Left lung (tissue), 10 donors: ENCODE measurements around the gene PALM. TPM values are rescaled to one million over a fixed set of nuclear protein-coding genes. Genes with fewer than 3 reads are reported as not detected.

Experiments
- ATAC-seq: fragments of 200-7000 bp; cut with Tn5 transposase; one replicate; pipeline ENCODE4 v1.9.1; 2020; ENCODE audit warnings: moderate library complexity
- DNase-seq, 4 donors: peaks; one replicate each; pipeline ENCODE4 v3.0.0-alpha.2; 2013 to 2020
- H3K27ac ChIP-seq, 2 donors: fragments of 200-600 bp; sonication (generic) in 1 of 2; one replicate each; pipeline versions ENCODE4 v1.5.0 to v1.8.0; 2020 to 2021
- H3K27me3 ChIP-seq, 2 donors: fragments of 200-600 bp; sonication (generic) in 1 of 2; one replicate each; pipeline versions ENCODE4 v1.5.0 to v1.8.0; 2020 to 2021
- H3K36me3 ChIP-seq, 2 donors: fragments of 200-600 bp; sonication (generic) in 1 of 2; one replicate each; pipeline versions ENCODE4 v1.5.0 to v1.8.0; 2020 to 2021
- H3K4me1 ChIP-seq, 2 donors: fragments of 200-600 bp; one replicate each; pipeline ENCODE4 v1.8.0; 2021
- H3K4me3 ChIP-seq, 2 donors: fragments of 200-600 bp; sonication (generic) in 1 of 2; one replicate each; pipeline versions ENCODE4 v1.5.0 to v1.8.0; 2020 to 2021; ENCODE audit warnings: mild to moderate bottlenecking in 1 of 2
- H3K9me3 ChIP-seq, 2 donors: fragments of 200-600 bp; sonication (generic) in 1 of 2; one replicate each; pipeline versions ENCODE4 v1.5.0 to v1.8.0; 2020 to 2021
- CTCF ChIP-seq, 2 donors: fragments of 200-600 bp; sonication (generic) in 1 of 2; IDR thresholded peaks; one replicate each; pipeline versions ENCODE4 v1.5.0 to v1.8.0; 2021; ENCODE audit warnings: antibody characterized with exemption in 2 of 2
- intact Hi-C, 2 donors: fragments of 100-400 bp; cut with DNase I; formaldehyde crosslinking; loops; one replicate each; pipeline versions ENCODE4 v1.11.2 to v1.14.2; 2022
- polyA plus RNA-seq, 6 donors: library from polyadenylated mRNA; unstranded; fragments of 120-200 nt; gene quantifications; one replicate each; pipeline ENCODE4 v1.2.1, GENCODE V29; 2013; ENCODE audit not compliant: insufficient read length in 6 of 6
- total RNA-seq, 2 donors: library from RNA; stranded (reverse); fragmentation: NEBNext Ultra II Directional; extraction: Animal tissue kit (Norgen Biotek cat#: 25700); gene quantifications; one replicate each; pipeline ENCODE4 v1.2.1, GENCODE V29; 2021
- donor health status: DM: no; HTN: yes; CAD: no.
- donor health status: DM: no; HTN: no; CAD: no.

Gene PALM
- total and polyA plus RNA-seq, 8 donors: 30.2 to 59.7 (median 39.8) TPM

- H3K9me3 ChIP-seq: no peaks in the 10 kb centered on the region
- H3K4me1 ChIP-seq: peaks cover 18 to 56% of the 10 kb centered on the region in 2 donors
- intact Hi-C loops: no loop called here
- DNase-seq (no peak), ATAC-seq (no peak)
- H3K27me3 ChIP-seq: no peaks in the 10 kb centered on the region
- TF ChIP-seq CTCF (IDR thresholded peaks at IDR 0.05): no peak
- peak overlapping the region; percentile 89 to 95 for H3K27ac ChIP-seq
- H3K36me3 ChIP-seq: peaks cover 0 to 20% of the 10 kb centered on the region in 2 donors
- peak overlapping the region; percentile 71 to 94 for H3K4me3 ChIP-seq
Observed at GRCh38 chr19:795691-796581, 87.2 kb downstream of the PALM start.

- ATAC-seq (peak; percentile 88), DNase-seq (peak; percentile 100)
- Histone ChIP-seq H3K4me3 (peak within 1 kb of the TSS; percentile 82 to 94), H3K36me3 (peaks cover 0 to 30% of the 10 kb centered on the region in 2 donors), H3K27me3 (no peaks in the 10 kb centered on the region), H3K9me3 (no peaks in the 10 kb centered on the region), H3K27ac (peak within 1 kb of the TSS; percentile 95 to 97), H3K4me1 (peaks cover 28 to 61% of the 10 kb centered on the region in 2 donors)
- intact Hi-C loops: no loop called here
- TF ChIP-seq CTCF (IDR thresholded peaks at IDR 0.05): peak in 1 of 2 donors; percentile 6
Observed at GRCh38 chr19:796692-797527, 88.2 kb downstream of the PALM start, which contains the start of gene PTBP1. Gene PTBP1 (plus strand): TSS chr19:797452. CDS start chr19:797498, 46 bp downstream.

Other genes starting within 250 kb of the PALM start
- 10 to 100 TPM; 16.8 to 34.5 TPM for gene SHC2, start 247.9 kb upstream of the PALM start, total RNA-seq
- gene SHC2, start 247.9 kb upstream of the PALM start, polyA plus RNA-seq: 10 to 100 TPM; 16.0 to 28.1 (median 20.2) TPM
- under 1 TPM in 1 of 2 donors, not detected in 1; 0.52 TPM for gene MADCAM1, start 212.4 kb upstream of the PALM start, total RNA-seq
- 10 to 100 TPM in 3 of 6 donors, 1 to 10 TPM in 3; 4.9 to 11.7 (median 8.9) TPM for gene MADCAM1, start 212.4 kb upstream of the PALM start, polyA plus RNA-seq
- 10 to 100 TPM; 18.0 to 18.2 TPM for gene TPGS1, start 201.4 kb upstream of the PALM start, total RNA-seq
- 10 to 100 TPM in 1 of 6 donors, 1 to 10 TPM in 5; 3.5 to 10.2 (median 6.7) TPM for gene TPGS1, start 201.4 kb upstream of the PALM start, polyA plus RNA-seq
- gene CDC34, start 177.2 kb upstream of the PALM start, total RNA-seq: 10 to 100 TPM; 50.9 to 55.5 TPM
- gene CDC34, start 177.2 kb upstream of the PALM start, polyA plus RNA-seq: 10 to 100 TPM; 42.7 to 62.3 (median 55.0) TPM
- gene GZMM, start 164.9 kb upstream of the PALM start, total RNA-seq: 1 to 10 TPM; 1.4 TPM
- gene GZMM, start 164.9 kb upstream of the PALM start, polyA plus RNA-seq: 1 to 10 TPM in 1 of 6 donors, under 1 TPM in 4, not detected in 1; 0.45 to 1.1 (median 0.65) TPM
- 100 to 1,000 TPM; 339 to 457 TPM for gene BSG, start 136.3 kb upstream of the PALM start, total RNA-seq
- gene BSG, start 136.3 kb upstream of the PALM start, polyA plus RNA-seq: 100 to 1,000 TPM; 259 to 372 (median 302) TPM
- under 1 TPM; 0.38 to 0.50 TPM for gene HCN2, start 119.1 kb upstream of the PALM start, total RNA-seq
- under 1 TPM; 0.06 to 0.21 (median 0.13) TPM for gene HCN2, start 119.1 kb upstream of the PALM start, polyA plus RNA-seq
- 10 to 100 TPM; 28.5 to 36.9 TPM for gene POLRMT, start 75.4 kb upstream of the PALM start, total RNA-seq
- 10 to 100 TPM; 32.2 to 44.7 (median 42.6) TPM for gene POLRMT, start 75.4 kb upstream of the PALM start, polyA plus RNA-seq
- under 1 TPM; 0.21 to 0.29 TPM for gene FGF22, start 69.1 kb upstream of the PALM start, total RNA-seq
- under 1 TPM; 0.22 to 0.48 (median 0.35) TPM for gene FGF22, start 69.1 kb upstream of the PALM start, polyA plus RNA-seq
- 10 to 100 TPM; 24.3 to 34.0 TPM for gene RNF126, start 45.7 kb upstream of the PALM start, total RNA-seq
- 10 to 100 TPM; 15.4 to 27.2 (median 21.1) TPM for gene RNF126, start 45.7 kb upstream of the PALM start, polyA plus RNA-seq
- 100 to 1,000 TPM in 1 of 2 donors, 10 to 100 TPM in 1; 94.8 to 145 TPM for gene FSTL3, start 32.5 kb upstream of the PALM start, total RNA-seq
- 10 to 100 TPM in 4 of 6 donors, 1 to 10 TPM in 2; 7.6 to 14.7 (median 11.2) TPM for gene FSTL3, start 32.5 kb upstream of the PALM start, polyA plus RNA-seq
- not detected for gene PRSS57, start 13.5 kb upstream of the PALM start, total RNA-seq
- gene PRSS57, start 13.5 kb upstream of the PALM start, polyA plus RNA-seq: under 1 TPM; 0.15 to 0.50 (median 0.29) TPM
- 10 to 100 TPM; 19.2 to 44.0 TPM for gene MISP, start 42.2 kb downstream of the PALM start, total RNA-seq
- gene MISP, start 42.2 kb downstream of the PALM start, polyA plus RNA-seq: 10 to 100 TPM in 3 of 6 donors, 1 to 10 TPM in 3; 5.8 to 15.6 (median 10.6) TPM
- gene PTBP1, start 88.5 kb downstream of the PALM start, total RNA-seq: 100 to 1,000 TPM; 236 to 354 TPM
- gene PTBP1, start 88.5 kb downstream of the PALM start, polyA plus RNA-seq: 100 to 1,000 TPM; 317 to 374 (median 340) TPM
- 1 to 10 TPM; 1.6 to 1.9 TPM for gene PLPPR3, start 113.0 kb downstream of the PALM start, total RNA-seq
- gene PLPPR3, start 113.0 kb downstream of the PALM start, polyA plus RNA-seq: 10 to 100 TPM in 1 of 6 donors, 1 to 10 TPM in 5; 4.9 to 11.9 (median 6.8) TPM
- gene AZU1, start 118.9 kb downstream of the PALM start, total RNA-seq: 1 to 10 TPM; 1.3 TPM
- gene AZU1, start 118.9 kb downstream of the PALM start, polyA plus RNA-seq: 1 to 10 TPM; 1.7 to 4.7 (median 2.5) TPM
- gene PRTN3, start 132.1 kb downstream of the PALM start, total RNA-seq: under 1 TPM; 0.55 to 0.58 TPM
- gene PRTN3, start 132.1 kb downstream of the PALM start, polyA plus RNA-seq: 1 to 10 TPM; 1.5 to 3.8 (median 3.0) TPM
- 1 to 10 TPM in 1 of 2 donors, under 1 TPM in 1; 0.89 to 1.3 TPM for gene ELANE, start 143.4 kb downstream of the PALM start, total RNA-seq
- 1 to 10 TPM in 4 of 6 donors, under 1 TPM in 2; 0.70 to 2.2 (median 1.2) TPM for gene ELANE, start 143.4 kb downstream of the PALM start, polyA plus RNA-seq
- gene CFD, start 150.7 kb downstream of the PALM start, total RNA-seq: 10 to 100 TPM; 78.0 to 85.3 TPM
- gene CFD, start 150.7 kb downstream of the PALM start, polyA plus RNA-seq: 10 to 100 TPM in 2 of 6 donors, 1 to 10 TPM in 4; 4.9 to 22.9 (median 8.1) TPM
- gene MED16, start 184.3 kb downstream of the PALM start, total RNA-seq: 10 to 100 TPM; 51.7 to 55.8 TPM
- 10 to 100 TPM; 42.4 to 61.7 (median 53.0) TPM for gene MED16, start 184.3 kb downstream of the PALM start, polyA plus RNA-seq
- not detected for gene RNU6-9, start 184.5 kb downstream of the PALM start, total RNA-seq
- gene RNU6-9, start 184.5 kb downstream of the PALM start, polyA plus RNA-seq: not detected
- 10 to 100 TPM; 46.1 to 66.3 TPM for gene R3HDM4, start 204.3 kb downstream of the PALM start, total RNA-seq
- gene R3HDM4, start 204.3 kb downstream of the PALM start, polyA plus RNA-seq: 10 to 100 TPM; 28.8 to 51.2 (median 37.4) TPM
- under 1 TPM in 1 of 2 donors, not detected in 1; 0.23 TPM for gene KISS1R, start 208.4 kb downstream of the PALM start, total RNA-seq
- gene KISS1R, start 208.4 kb downstream of the PALM start, polyA plus RNA-seq: under 1 TPM in 2 of 6 donors, not detected in 4; 0.11 to 0.15 TPM
- gene ARID3A, start 217.1 kb downstream of the PALM start, total RNA-seq: 10 to 100 TPM; 20.7 to 35.7 TPM
- 10 to 100 TPM; 20.6 to 30.5 (median 23.6) TPM for gene ARID3A, start 217.1 kb downstream of the PALM start, polyA plus RNA-seq